Activated CD4-positive, CD25-positive, alpha-beta regulatory T cell (primary cell): Measurements from ENCODE around the gene NXPH3.

Source experiments
- DNase-seq, 4 experiments: peaks; one replicate each; lab custom pipeline; 2025; lab: John Stamatoyannopoulos, UW

NXPH3 gene

GRCh38 chr17:49576088-49576916 lies 631 bp downstream of the NXPH3 start:
- no peak for DNase-seq

- no peak for DNase-seq
These were observed 1.4 kb downstream of the NXPH3 start for GRCh38 chr17:49576917-49577649.

- DNase-seq: no peak
These were observed 1.9 kb downstream of the NXPH3 start for GRCh38 chr17:49577650-49577934.

GRCh38 chr17:49577963-49578362 lies 2.3 kb downstream of the NXPH3 start:
- no peak for DNase-seq

GRCh38 chr17:49578414-49578813 lies 2.7 kb downstream of the NXPH3 start:
- DNase-seq: no peak

- no peak for DNase-seq
These were observed 3.4 kb downstream of the NXPH3 start for GRCh38 chr17:49578952-49579500.

- no peak for DNase-seq
These were observed 3.9 kb downstream of the NXPH3 start for GRCh38 chr17:49579522-49579921.

DNA sequence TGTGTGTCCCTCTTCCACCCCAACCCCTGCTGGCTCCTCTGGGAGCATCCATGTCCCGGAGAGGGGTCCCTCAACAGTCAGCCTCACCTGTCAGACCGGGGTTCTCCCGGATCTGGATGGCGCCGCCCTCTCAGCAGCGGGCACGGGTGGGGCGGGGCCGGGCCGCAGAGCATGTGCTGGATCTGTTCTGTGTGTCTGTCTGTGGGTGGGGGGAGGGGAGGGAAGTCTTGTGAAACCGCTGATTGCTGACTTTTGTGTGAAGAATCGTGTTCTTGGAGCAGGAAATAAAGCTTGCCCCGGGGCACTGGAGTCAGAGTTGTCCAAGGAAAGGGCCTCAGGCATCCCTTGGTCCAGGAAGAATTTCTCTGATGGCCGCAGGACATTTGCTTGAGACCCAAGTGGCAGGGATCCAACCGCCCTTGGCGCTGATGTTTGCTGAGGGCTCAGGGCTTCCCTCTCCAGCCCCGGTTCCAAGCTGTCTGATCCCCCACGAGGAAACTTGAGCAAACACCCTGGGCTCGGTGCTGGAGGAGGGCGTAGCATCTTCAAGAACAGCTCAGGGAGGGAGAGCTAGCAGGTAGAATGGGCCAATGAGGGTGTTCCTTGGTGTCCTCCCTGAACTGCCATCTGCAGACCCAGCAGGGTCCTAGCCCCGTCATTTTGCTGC lies 4.5 kb downstream of the NXPH3 start:
- DNase-seq: no peak

- DNase-seq: no peak
These were observed 5.4 kb downstream of the NXPH3 start for GRCh38 chr17:49580981-49581647.

DNA sequence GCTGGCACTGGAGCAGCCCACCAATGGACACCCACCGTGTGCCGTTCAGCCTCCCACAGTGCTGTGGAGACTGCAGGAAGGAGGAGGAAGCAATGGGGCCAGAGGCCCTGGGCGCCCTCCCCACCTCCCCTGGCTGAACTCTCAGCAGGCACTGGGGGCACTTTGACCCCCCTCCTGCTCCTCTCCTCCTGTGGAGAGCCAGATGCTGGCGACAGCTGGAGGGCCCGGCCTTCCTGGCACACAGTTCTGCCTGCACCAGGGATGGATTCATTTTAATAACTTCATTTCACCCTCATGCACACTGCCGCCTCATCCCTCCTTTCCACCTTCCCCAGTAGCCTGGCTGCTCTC lies 6.0 kb downstream of the NXPH3 start:
- no peak for DNase-seq

DNA sequence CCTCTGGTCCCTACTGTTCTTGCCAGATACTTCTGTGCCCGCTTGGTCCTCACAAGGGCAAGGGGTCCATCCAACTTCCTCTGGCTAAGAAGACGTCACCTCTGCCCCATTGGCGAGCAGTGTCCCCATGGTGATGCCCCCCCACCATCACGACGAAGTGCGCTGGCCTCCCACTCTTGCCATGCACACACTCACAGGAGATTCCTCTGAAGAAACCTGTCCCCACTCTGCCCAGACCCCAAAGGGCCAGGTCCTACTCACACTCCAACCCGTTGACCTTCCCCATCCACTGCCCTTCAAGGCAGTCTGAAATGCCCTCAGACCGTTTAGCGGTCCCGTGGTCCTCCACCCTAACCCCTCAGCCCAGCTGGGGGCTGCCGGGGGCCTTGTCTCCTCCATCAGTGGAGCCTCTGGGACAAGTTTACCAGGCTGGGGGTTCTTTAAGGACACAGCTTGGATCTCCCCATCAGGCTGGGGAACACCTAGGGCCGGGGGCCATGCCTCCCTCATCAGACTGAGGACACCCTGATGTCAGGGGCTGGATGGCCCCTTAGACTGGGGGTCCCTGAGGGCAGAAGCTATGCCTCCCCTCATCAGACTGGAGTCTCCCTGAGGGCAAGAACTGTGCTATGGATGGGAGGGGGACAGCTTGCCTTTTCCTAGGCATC lies 6.5 kb downstream of the NXPH3 start:
- DNase-seq: no peak

DNA sequence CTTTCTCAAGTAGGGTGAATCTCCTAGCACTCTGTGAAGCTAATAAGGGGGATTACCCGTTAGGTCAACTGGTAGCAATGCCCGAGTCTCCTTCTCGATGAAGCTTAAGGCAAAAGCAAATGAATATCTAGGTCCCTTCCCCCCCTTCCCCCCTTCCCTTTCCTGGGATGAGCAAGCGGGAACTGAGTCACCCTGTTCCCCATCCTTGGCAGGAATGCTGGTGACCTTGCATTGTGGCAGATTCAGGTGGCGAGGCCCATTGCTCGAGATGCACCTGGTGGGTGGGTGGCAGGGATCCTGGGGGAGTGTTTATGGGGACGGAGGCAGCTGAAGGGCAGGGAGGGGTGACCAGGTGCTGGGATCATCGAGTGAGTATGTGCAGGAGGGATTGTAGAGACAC lies 7.1 kb downstream of the NXPH3 start:
- DNase-seq: no peak

DNA sequence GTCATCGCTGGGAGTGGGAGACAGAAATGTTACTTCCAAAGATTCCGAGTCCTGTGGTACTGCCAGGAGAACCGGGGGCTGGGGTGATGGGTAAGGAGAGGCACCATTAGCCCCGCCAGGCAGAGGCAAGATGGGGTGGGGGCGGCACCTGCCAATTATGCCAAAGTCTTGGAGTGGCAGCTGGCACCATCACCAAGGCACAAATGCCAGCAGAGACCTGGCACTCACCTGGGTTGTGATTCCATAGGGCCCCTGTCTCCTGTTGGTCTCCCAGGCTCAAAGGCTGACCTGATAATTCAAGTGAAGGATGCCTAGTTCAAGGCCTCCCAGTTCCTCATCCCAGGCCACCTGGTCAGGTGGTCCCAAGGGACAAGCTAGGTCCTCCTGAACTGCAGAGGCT lies 7.6 kb downstream of the NXPH3 start:
- DNase-seq: no peak

GRCh38 chr17:49583889-49584288 lies 8.2 kb downstream of the NXPH3 start:
- DNase-seq: no peak

DNA sequence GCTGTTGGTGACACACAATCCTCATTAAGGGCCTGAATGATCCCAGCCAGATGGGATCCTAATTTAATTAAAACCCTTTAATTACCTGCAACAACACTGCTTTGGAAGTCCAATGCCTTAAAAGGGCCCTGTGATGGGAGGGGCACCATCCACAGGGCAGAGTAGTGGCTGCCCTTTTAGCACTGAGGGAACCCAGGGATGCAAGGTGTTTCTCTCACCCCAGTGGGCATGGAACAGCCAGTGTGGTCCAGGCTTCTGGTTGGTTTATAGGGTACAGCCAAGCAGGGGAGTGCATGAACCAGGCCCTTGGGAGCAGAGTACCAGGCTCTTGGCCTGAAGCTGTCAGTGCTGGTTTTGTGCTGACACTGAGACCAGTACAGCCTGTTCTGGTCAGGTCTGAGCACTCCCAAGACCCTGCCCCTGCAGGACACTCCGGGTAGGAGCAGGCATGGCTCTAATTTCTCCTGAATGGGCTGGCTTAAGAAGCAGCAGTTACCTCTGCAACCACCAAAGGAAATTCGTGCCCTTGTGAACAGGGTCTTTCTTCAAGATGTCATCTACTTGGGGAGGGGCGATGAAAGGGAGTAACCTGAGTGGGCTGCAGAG lies 9.9 kb downstream of the NXPH3 start:
- DNase-seq: no peak

DNA sequence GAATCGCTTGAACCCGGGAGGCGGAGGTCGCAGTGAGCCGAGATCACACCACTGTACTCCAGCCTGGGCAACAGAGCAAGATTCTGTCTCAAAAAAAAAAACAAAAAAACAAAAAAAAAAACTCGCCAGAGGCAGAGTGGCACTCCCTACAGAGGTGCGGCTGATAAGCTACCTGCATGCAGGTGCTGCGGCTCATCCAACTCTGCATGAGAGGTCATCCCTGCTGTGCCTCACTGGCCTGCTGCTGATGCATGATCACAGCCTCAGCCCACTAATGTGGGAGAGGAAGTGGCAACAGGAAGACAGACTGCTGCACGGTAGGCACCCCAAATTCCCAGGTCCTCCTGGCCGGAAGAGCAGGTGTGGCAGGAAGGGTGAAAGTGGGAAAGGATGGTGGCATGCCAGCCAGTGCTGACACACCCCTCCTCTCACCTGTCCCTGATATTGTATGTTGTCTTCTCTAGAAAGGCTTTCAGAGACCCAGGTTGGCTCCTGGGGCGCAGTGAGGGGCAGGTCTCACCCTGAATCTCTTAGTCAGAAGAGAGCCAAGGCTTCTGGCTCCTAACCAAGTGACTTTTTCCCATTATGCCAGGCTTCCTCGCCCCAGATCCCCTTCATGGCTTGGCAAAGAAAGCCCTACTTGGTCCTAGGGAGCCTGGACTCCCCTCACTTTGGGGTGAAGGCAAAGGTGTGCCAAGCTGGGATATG lies 11.8 kb downstream of the NXPH3 start:
- no peak for DNase-seq

GRCh38 chr17:49588312-49588711 lies 12.6 kb downstream of the NXPH3 start:
- DNase-seq: no peak

DNA sequence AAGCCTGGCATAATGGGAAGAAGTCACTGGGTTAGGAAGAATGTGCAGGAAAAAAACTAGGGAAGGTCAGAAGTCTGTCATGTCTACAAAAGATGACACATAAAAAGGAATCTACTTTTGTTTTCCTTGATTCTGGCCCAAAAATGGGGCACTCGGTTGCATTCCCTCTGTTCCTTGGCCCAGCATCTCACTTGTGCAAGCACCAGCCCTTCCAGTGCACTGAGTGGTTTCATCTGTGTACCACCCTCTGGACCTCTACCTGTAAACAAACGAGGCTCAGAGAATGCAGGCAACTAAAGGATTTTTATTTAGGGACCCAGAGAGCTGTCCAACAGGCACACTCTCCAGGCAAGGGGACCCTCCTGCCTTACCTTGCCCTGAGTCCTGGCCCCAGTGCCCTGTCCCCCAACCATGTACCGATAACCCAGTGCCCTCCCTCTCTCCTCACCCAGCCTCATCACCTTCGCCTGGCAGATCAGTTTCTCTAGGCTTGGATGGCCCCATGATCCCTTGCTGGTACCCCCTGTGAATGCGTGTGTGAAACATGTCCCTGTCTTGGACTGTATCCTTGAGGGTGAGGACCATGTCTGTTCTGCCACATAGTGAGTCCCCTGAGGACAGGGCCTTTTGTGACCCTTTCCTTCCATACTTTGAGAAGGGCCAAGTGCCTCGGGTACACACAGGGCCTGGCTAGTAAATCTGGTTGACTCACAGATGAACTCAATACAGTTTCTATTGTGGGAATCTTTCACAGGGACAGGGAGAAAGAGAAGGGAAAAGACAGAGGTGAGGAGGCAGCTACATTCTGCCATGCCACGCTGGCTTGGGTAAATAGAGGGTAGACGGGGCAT lies 13.3 kb downstream of the NXPH3 start:
- DNase-seq: no peak

DNA sequence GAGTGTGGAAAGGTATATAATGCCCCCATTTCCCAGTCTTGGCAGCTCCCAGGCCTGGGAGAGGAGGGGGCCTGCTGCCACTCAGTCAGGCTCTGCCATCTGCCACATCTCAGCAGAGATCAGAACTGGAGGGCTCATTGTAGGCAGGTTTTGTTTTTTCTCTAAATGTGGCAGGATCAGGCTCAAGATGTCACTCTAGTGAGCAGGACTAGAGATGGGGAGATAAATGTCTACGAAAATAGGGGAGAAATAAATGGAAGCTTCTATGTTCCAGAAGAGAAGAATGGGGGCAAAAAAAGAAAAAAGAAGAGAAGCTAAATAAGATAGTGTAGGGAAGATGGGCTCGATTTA lies 13.9 kb downstream of the NXPH3 start:
- no peak for DNase-seq

- no peak for DNase-seq
These were observed 15.2 kb downstream of the NXPH3 start for GRCh38 chr17:49590874-49591273.
